ENCODE measurements around the gene SLC7A1.

GRCh38 chr13:29511980-29512379, 83.5 kb downstream of the SLC7A1 start:
- TF ChIP-seq GATA2 (IDR thresholded peaks at IDR 0.05; ENCODE audit: low read depth, low read length) (no peak), GATA3 (IDR thresholded peaks at IDR 0.05; ENCODE audit: low read depth, low read length) (no peak)

All from SH-SY5Y (cell line).